Endothelial cell of umbilical vein (primary cell): ENCODE data around the gene RBM22. TPM values are rescaled to one million over a fixed set of nuclear protein-coding genes. Genes with fewer than 3 reads are reported as not detected.

Source experiments
- BruUV-seq: library from RNA; stranded (reverse); fragments of 400-500 nt; replicated peaks from 2 replicates; lab custom pipeline; 2021; lab: Mats Ljungman, UMichigan
- CTCF ChIA-PET: fragments of 300-600, 350-600 bp; sonication (Branson Sonifier 250); formaldehyde crosslinking; loops from one replicate; lab custom pipeline; 2021; ENCODE audit warnings: antibody characterized with exemption, inconsistent platforms; lab: Charles Lee
- POLR2A ChIA-PET: fragments of 300-600, 350-600 bp; sonication (Branson Sonifier 250); formaldehyde crosslinking; loops from one replicate; lab custom pipeline; 2021; ENCODE audit warnings: antibody characterized with exemption, inconsistent platforms; lab: Charles Lee
- DNase-seq: peaks from one replicate; pipeline ENCODE4 v3.0.0-alpha.2; 2011; ENCODE audit warnings: low read depth, low spot score
- FAIRE-seq: peaks from 2 replicates; lab custom pipeline; 2011; peaks lifted over from hg19 to GRCh38; lab: Jason Lieb, UNC
- H2AFZ ChIP-seq: 2 replicates; pipeline ENCODE4 v1.6.0; 2012; ENCODE audit warnings: low read depth, low read length, control low read depth, inconsistent platforms
- H3K27ac ChIP-seq: 2 replicates; pipeline ENCODE4 v1.5.1; 2011; ENCODE audit warnings: low read depth, mild to moderate bottlenecking, control low read depth, low read length, moderate library complexity; ENCODE audit not compliant: insufficient read depth
- H3K27me3 ChIP-seq, 2 experiments: 2 replicates each; pipeline versions ENCODE4 v1.6.0 to v1.6.1; 2011; ENCODE audit warnings: low read length in 2 of 2, mixed read lengths in 1 of 2; ENCODE audit not compliant: control insufficient read depth in 2 of 2, insufficient read depth in 2 of 2
- H3K36me3 ChIP-seq, 2 experiments: 2 replicates in 1 of 2; 3 replicates in 1 of 2; pipeline ENCODE4 v1.5.1; 2011; ENCODE audit warnings: low read length in 2 of 2, mild to moderate bottlenecking in 1 of 2, moderate library complexity in 1 of 2; ENCODE audit not compliant: control insufficient read depth in 2 of 2, insufficient read depth in 2 of 2; ENCODE audit errors: extremely low read depth in 1 of 2
- H3K4me1 ChIP-seq: 3 replicates; pipeline ENCODE4 v1.5.1; 2011; ENCODE audit warnings: mild to moderate bottlenecking, low read length; ENCODE audit not compliant: control insufficient read depth, insufficient read depth; ENCODE audit errors: extremely low read depth
- H3K4me2 ChIP-seq: 2 replicates; pipeline ENCODE4 v1.6.1; 2011; ENCODE audit warnings: low read length, control low read depth, mixed read lengths; ENCODE audit not compliant: insufficient read depth
- H3K4me3 ChIP-seq, 3 experiments: fragments of 200-600 bp in 1 of 3; sonication (generic), shearing (Covaris generic) in 1 of 3; replicated peaks in 1 of 3; 2 replicates each; pipeline ENCODE4 v1.5.1; 2011 to 2016; ENCODE audit warnings: control low read depth in 3 of 3, low read length in 3 of 3, mild to moderate bottlenecking in 2 of 3, inconsistent platforms in 1 of 3, low read depth in 1 of 3, moderate library complexity in 1 of 3; ENCODE audit not compliant: insufficient read depth in 1 of 3
- H3K79me2 ChIP-seq: 2 replicates; pipeline ENCODE4 v1.6.0; 2012; ENCODE audit warnings: low read length, inconsistent platforms; ENCODE audit not compliant: control insufficient read depth, insufficient read depth
- H3K9ac ChIP-seq: replicated peaks from 2 replicates; pipeline ENCODE3; 2011; ENCODE audit warnings: low read length, control low read depth; ENCODE audit not compliant: insufficient read depth; ENCODE audit errors: extremely low read depth
- H3K9me1 ChIP-seq: replicated peaks from 3 replicates; pipeline ENCODE4 v1.6.0; 2011; ENCODE audit warnings: mild to moderate bottlenecking, low read length; ENCODE audit not compliant: control insufficient read depth, insufficient read depth; ENCODE audit errors: extremely low read depth
- H3K9me3 ChIP-seq: replicated peaks from 2 replicates; pipeline ENCODE4 v1.5.1; 2012; ENCODE audit warnings: low read length, inconsistent platforms; ENCODE audit not compliant: control insufficient read depth, insufficient read depth
- H4K20me1 ChIP-seq: replicated peaks from 2 replicates; pipeline ENCODE3; 2011; ENCODE audit warnings: mild to moderate bottlenecking, low read length; ENCODE audit not compliant: control insufficient read depth, insufficient read depth; ENCODE audit errors: extremely low read depth
- CTCF ChIP-seq, 2 donors: IDR thresholded peaks; 1 replicate in 1 of 2; 2 replicates in 1 of 2; pipeline ENCODE4 v1.5.1; 2011; ENCODE audit warnings: low read length in 2 of 2, mild to moderate bottlenecking in 2 of 2, moderate library complexity in 2 of 2, control low read depth in 1 of 2, inconsistent platforms in 1 of 2, low read depth in 1 of 2; ENCODE audit not compliant: insufficient read depth in 1 of 2; ENCODE audit errors: extremely low read depth in 1 of 2
- GATA2 ChIP-seq: IDR thresholded peaks from 2 replicates; pipeline ENCODE4 v1.7.0; 2011; ENCODE audit warnings: low read depth, mild to moderate bottlenecking, moderate library complexity, mixed read lengths, low read length; ENCODE audit not compliant: insufficient read length, insufficient read depth
- dilution Hi-C: fragments of 300-500 bp; cut with MboI; formaldehyde crosslinking; loops from one replicate; pipeline ENCODE4 v1.15.0; 2019; ENCODE audit warnings: low sequenced_read_pairs; ENCODE audit not compliant: extremely low pct_ligation_motif_present
- intact Hi-C: fragments of 100-400 bp; cut with micrococcal nuclease; formaldehyde crosslinking; loops from one replicate; pipeline ENCODE4 v1.10.0; 2022
- polyA plus RNA-seq, 4 experiments: library from polyadenylated mRNA; depleted of rRNA in 3 of 4; stranded (reverse) in 3 of 4; unstranded in 1 of 4; fragments of >200 nt; gene quantifications; 2 replicates each; pipeline versions ENCODE4 v1.2.1 to v1.2.3, GENCODE V29; 2011 to 2012; ENCODE audit warnings: missing spikeins in 1 of 4
- total RNA-seq: library from RNA; stranded (reverse); gene quantifications from 2 replicates; pipeline ENCODE4 v1.2.3, GENCODE V29; 2021

RBM22 gene
- total and polyA plus RNA-seq, 2 donors (not counting 3 experiments of a cell fraction or from before 2014, with no cell fraction given): 41.8 to 51.2 TPM

DNA sequence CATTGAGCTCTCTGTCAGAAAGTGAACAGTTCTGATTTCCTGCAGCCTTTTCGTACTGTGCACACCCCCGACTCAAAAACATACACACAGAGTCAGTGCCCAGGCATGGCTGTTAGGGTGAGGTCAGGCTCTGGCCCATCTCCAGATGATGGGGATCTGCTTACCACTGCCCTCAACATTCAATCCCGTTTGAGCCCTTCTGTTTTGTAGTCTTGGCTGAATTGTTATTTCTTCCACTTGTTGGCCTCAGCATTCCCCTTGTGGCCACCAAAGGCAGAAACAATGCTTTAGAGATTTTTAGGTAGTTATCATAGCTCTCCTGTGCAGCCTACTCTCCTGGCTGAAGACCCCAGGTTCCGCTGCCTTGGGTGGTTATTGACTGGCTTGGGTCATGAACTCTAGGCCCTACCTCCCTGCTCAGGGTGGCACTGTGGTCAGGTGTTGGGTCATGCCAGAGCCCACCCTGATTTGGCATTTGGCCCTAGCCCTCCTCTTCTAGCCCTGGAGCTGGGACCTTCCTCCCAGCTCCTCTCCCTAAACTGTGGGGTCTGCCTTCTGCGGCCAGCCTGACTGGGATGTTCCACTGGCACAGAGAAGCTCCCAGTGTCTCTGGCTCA lies 47.6 kb downstream of the RBM22 start:
- Histone ChIP-seq H3K9me1 (no peaks in the 10 kb centered on the region), H3K79me2 (peaks cover 24% of the 10 kb centered on the region), H2AFZ (no peak overlapping the region), H3K9me3 (no peaks in the 10 kb centered on the region), H3K36me3 (peaks cover 17 to 56% of the 10 kb centered on the region in 2 experiments), H3K4me2 (no peak overlapping the region), H3K27me3 (no peaks in the 10 kb centered on the region), H3K4me3 (no peak overlapping the region), H3K27ac (no peak overlapping the region), H4K20me1 (no peaks in the 10 kb centered on the region), H3K9ac (no peak overlapping the region), H3K4me1 (no peaks in the 10 kb centered on the region)
- FAIRE-seq: no peak
- dilution Hi-C loops (no loop called here), intact Hi-C loops (loop anchor here (1.0 kb wide), 1 partner anchor 11 kb away; no protein-coding TSS in a partner anchor)
- POLR2A ChIA-PET: interaction anchor here (0.7 kb wide), 1 partner anchor 11 kb away, joined by 3 read pairs; no protein-coding TSS in a partner anchor
- BruUV-seq: no TSS peak
- TF ChIP-seq GATA2: no peak
- peak; percentile 16 to 18 for TF ChIP-seq CTCF (IDR thresholded peaks at IDR 0.05; ENCODE audit: extremely low read depth in 1 of 2, insufficient read depth in 1 of 2, low read depth in 1 of 2, low read length in 2 of 2)
- CTCF ChIA-PET: interaction anchor here (0.7 to 9.0 kb wide), 15 partner anchors 11 to 194 kb away, joined by 3 to 123 read pairs (median 4); partner anchors contain the start of genes SMIM3 and SYNPO
- no peak for DNase-seq
